ENCODE results near the gene ZSCAN22.
A peak's percentile ranks its signal among the peaks of the same experiment; 100 is the strongest.

The ZSCAN22 gene

GRCh38 chr19:58318297-58318696, 8.5 kb upstream of the ZSCAN22 start:
- H3K27ac ChIP-seq: no peak overlapping the region
- TF ChIP-seq ZFX (IDR thresholded peaks at IDR 0.05; ENCODE audit: borderline replicate concordance): no peak
- TF ChIP-seq, protein P1, sequence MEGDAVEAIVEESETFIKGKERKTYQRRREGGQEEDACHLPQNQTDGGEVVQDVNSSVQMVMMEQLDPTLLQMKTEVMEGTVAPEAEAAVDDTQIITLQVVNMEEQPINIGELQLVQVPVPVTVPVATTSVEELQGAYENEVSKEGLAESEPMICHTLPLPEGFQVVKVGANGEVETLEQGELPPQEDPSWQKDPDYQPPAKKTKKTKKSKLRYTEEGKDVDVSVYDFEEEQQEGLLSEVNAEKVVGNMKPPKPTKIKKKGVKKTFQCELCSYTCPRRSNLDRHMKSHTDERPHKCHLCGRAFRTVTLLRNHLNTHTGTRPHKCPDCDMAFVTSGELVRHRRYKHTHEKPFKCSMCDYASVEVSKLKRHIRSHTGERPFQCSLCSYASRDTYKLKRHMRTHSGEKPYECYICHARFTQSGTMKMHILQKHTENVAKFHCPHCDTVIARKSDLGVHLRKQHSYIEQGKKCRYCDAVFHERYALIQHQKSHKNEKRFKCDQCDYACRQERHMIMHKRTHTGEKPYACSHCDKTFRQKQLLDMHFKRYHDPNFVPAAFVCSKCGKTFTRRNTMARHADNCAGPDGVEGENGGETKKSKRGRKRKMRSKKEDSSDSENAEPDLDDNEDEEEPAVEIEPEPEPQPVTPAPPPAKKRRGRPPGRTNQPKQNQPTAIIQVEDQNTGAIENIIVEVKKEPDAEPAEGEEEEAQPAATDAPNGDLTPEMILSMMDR (IDR thresholded peaks at IDR 0.05): no peak

DNA sequence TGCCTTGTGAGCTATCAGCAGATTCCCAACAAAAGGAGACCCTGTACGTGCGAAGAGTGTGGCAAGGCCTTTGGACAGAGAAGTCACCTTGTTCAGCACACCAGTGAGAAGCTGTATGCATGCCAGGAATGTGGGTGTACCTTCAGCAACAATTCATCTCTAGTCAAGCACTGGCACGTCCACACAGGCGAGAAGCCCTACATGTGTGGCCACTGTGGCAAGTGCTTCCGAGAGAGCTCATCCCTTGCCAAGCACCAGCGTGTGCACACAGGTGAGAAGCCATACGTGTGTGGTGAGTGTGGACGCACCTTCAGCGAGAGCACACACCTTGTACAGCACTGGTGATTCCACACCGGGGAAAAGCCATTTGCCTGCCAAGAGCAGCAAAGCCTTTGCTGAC, 7.6 kb upstream of the ZSCAN22 start:
- TF ChIP-seq, protein P1 (IDR thresholded peaks at IDR 0.05): no peak
- no peak for TF ChIP-seq ZFX (IDR thresholded peaks at IDR 0.05; ENCODE audit: borderline replicate concordance)
- no peak overlapping the region for H3K27ac ChIP-seq

- H3K27ac ChIP-seq: no peak overlapping the region; the same call in 1 of the 2 replicates
- TF ChIP-seq ZFX (IDR thresholded peaks at IDR 0.05; ENCODE audit: borderline replicate concordance): no peak
- TF ChIP-seq, protein P1 (IDR thresholded peaks at IDR 0.05): no peak
These were observed 1.3 kb upstream of the ZSCAN22 start for GRCh38 chr19:58325311-58326022.

GRCh38 chr19:58326501-58326913, 287 bp upstream of the ZSCAN22 start:
- TF ChIP-seq, protein P1 (IDR thresholded peaks at IDR 0.05): no peak
- no peak for TF ChIP-seq ZFX (IDR thresholded peaks at IDR 0.05; ENCODE audit: borderline replicate concordance)
- H3K27ac ChIP-seq: peak overlapping the region; percentile 82

- TF ChIP-seq, protein P1 (IDR thresholded peaks at IDR 0.05): peak; percentile 40
- TF ChIP-seq ZFX (IDR thresholded peaks at IDR 0.05; ENCODE audit: borderline replicate concordance): no peak
- no peak overlapping the region for H3K27ac ChIP-seq
These were observed 2.2 kb downstream of the ZSCAN22 start for GRCh38 chr19:58328999-58329398.

DNA sequence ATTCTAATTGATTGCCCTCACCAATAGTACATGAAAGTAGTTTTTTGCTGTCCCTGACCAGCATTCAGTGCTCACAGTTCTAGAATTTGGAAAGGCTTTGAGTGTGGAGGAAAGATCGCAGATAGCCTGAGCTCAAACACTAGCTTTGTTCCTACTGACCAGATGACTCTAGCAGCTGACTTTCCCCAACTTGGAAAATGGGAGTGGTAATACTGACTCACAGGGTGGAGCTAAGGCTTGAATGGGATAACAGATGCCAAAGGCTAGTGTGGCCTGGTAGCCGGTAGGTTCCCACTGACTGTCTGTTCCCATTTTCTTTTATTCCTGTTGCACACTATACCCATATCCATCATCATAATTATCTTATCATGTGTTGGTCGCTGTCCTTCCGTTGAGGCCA, 3.7 kb downstream of the ZSCAN22 start:
- H3K27ac ChIP-seq: no peak overlapping the region
- TF ChIP-seq, protein P1 (IDR thresholded peaks at IDR 0.05): no peak
- TF ChIP-seq ZFX (IDR thresholded peaks at IDR 0.05; ENCODE audit: borderline replicate concordance): no peak

DNA sequence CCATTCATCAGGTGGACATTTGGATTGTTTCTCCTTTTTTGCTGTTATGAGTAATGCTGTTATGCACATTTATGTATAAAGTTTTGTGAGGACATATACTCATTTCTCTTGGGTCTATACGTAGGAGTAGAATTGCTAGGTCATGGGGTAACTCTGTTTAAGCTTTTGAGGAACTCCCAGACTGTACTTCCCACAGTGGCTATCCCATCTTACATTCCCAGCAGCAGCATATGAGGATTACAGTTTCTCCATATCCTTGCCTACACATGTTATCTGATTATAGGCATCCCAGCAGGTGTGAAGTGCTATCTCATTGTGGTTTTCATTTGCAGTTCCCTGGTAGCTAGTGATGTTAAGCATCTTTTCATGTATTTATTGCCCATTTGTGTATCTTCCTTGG, 5.9 kb downstream of the ZSCAN22 start:
- TF ChIP-seq, protein P1 (IDR thresholded peaks at IDR 0.05): no peak
- TF ChIP-seq ZFX (IDR thresholded peaks at IDR 0.05; ENCODE audit: borderline replicate concordance): no peak
- no peak overlapping the region for H3K27ac ChIP-seq

All from 22Rv1 (cell line).